HCT116 (cell line): ENCODE measurements around the gene PODN. TPM values are rescaled to one million over a fixed set of nuclear protein-coding genes. Genes with fewer than 3 reads are reported as not detected.

ENCODE experiments used
- ATAC-seq: fragments of 200-7000 bp; cut with Tn5 transposase; 2 replicates; pipeline ENCODE4 v1.9.1; 2020; ENCODE audit warnings: mild to moderate bottlenecking, moderate library complexity
- BruUV-seq: library from RNA; stranded (reverse); fragments of 400-500 nt; replicated peaks from 2 replicates; lab custom pipeline; 2021; lab: Mats Ljungman, UMichigan
- CTCF ChIA-PET: fragments of 300-600 bp; sonication (Branson Sonifier 250); formaldehyde crosslinking; loops from one replicate; lab custom pipeline; 2021; ENCODE audit warnings: antibody characterized with exemption; lab: Charles Lee
- POLR2A ChIA-PET: fragments of 300-600, 350-600 bp; sonication (Branson Sonifier 250); formaldehyde crosslinking; loops from one replicate; lab custom pipeline; 2021; ENCODE audit warnings: antibody characterized with exemption; lab: Charles Lee
- RAD21 ChIA-PET, 2 experiments: fragments of 300-600 bp; sonication (Branson Sonifier 250); formaldehyde crosslinking; loops; one replicate each; lab custom pipeline; 2023; ENCODE audit warnings: low total read pairs in 2 of 2; ENCODE audit not compliant: uncharacterized antibody in 2 of 2, unreplicated experiment in 2 of 2, low non-redundant PET in 1 of 2; lab: Charles Lee
- DNase-seq: peaks from one replicate; pipeline ENCODE4 v3.0.0-alpha.2; 2010; ENCODE audit warnings: low read depth, low spot score
- H2AFZ ChIP-seq: fragments of 200-600 bp; shearing (Covaris generic), sonication (generic); 2 replicates; pipeline ENCODE4 v1.6.1; 2017; ENCODE audit warnings: low read depth, mixed run types, mixed read lengths, antibody characterized with exemption, low read length; ENCODE audit not compliant: poor library complexity, severe bottlenecking
- H3K27ac ChIP-seq: 2 replicates; pipeline ENCODE4 v1.5.1; 2012; ENCODE audit warnings: low read depth, low read length
- H3K27me3 ChIP-seq: fragments of 200-600 bp; sonication (generic); 2 replicates; pipeline ENCODE4 v1.6.1; 2016; ENCODE audit warnings: mixed run types, low read length, mixed read lengths; ENCODE audit not compliant: insufficient read depth
- H3K36me3 ChIP-seq, 2 experiments: fragments of 200-500 bp in 1 of 2; fragments of 200-600 bp in 1 of 2; sonication (Bioruptor generic) in 1 of 2; sonication (generic) in 1 of 2; 2 replicates each; pipeline versions ENCODE4 v1.5.1 to v1.6.1; 2014 to 2016; ENCODE audit warnings: low read length in 2 of 2, inconsistent platforms in 1 of 2, mixed read lengths in 1 of 2, mixed run types in 1 of 2; ENCODE audit not compliant: insufficient read depth in 2 of 2, control insufficient read depth in 1 of 2
- H3K4me1 ChIP-seq, 2 experiments: fragments of 200-600 bp in 1 of 2; sonication (generic) in 1 of 2; 2 replicates each; pipeline versions ENCODE4 v1.5.1 to v1.6.1; 2012 to 2017; ENCODE audit warnings: low read length in 2 of 2, inconsistent platforms in 1 of 2, mild to moderate bottlenecking in 1 of 2, mixed read lengths in 1 of 2, mixed run types in 1 of 2, moderate library complexity in 1 of 2; ENCODE audit not compliant: insufficient read depth in 2 of 2, control insufficient read depth in 1 of 2
- H3K4me2 ChIP-seq: fragments of 200-600 bp; sonication (generic); 2 replicates; pipeline ENCODE4 v1.6.1; 2017; ENCODE audit warnings: mixed run types, low read length, mixed read lengths
- H3K4me3 ChIP-seq, 2 experiments: fragments of 200-600 bp in 1 of 2; sonication (generic) in 1 of 2; replicated peaks in 1 of 2; 2 replicates each; pipeline ENCODE4 v1.5.1; 2011 to 2016; ENCODE audit warnings: low read length in 2 of 2, control low read depth in 1 of 2, low read depth in 1 of 2, mild to moderate bottlenecking in 1 of 2, mixed read lengths in 1 of 2, mixed run types in 1 of 2
- H3K79me2 ChIP-seq: fragments of 200-600 bp; sonication (generic); 2 replicates; pipeline ENCODE4 v1.6.1; 2017; ENCODE audit warnings: mild to moderate bottlenecking, mixed run types, low read length, moderate library complexity, mixed read lengths; ENCODE audit not compliant: insufficient read depth
- H3K9ac ChIP-seq: fragments of 200-600 bp; sonication (generic); 2 replicates; pipeline ENCODE4 v1.6.1; 2016; ENCODE audit warnings: low read length, mixed read lengths
- H3K9me2 ChIP-seq: fragments of 200-600 bp; sonication (generic), shearing (Covaris generic); 2 replicates; pipeline ENCODE4 v1.6.1; 2017; ENCODE audit warnings: mixed run types, mild to moderate bottlenecking, moderate library complexity; ENCODE audit not compliant: insufficient read depth
- H3K9me3 ChIP-seq, 2 experiments: fragments of 200-500 bp in 1 of 2; fragments of 200-600 bp in 1 of 2; sonication (Bioruptor generic) in 1 of 2; sonication (generic) in 1 of 2; 2 replicates each; pipeline ENCODE4 v1.6.1; 2014 to 2017; ENCODE audit warnings: low read length in 2 of 2, mixed read lengths in 2 of 2, inconsistent platforms in 1 of 2, low read depth in 1 of 2, mild to moderate bottlenecking in 1 of 2, mixed run types in 1 of 2, moderate library complexity in 1 of 2; ENCODE audit not compliant: control insufficient read depth in 1 of 2, insufficient read depth in 1 of 2
- H4K20me1 ChIP-seq: fragments of 200-600 bp; sonication (generic), shearing (Covaris generic); 2 replicates; pipeline ENCODE4 v1.6.1; 2017; ENCODE audit warnings: mixed run types, mild to moderate bottlenecking, moderate library complexity; ENCODE audit not compliant: insufficient read depth
- CEBPB ChIP-seq: IDR thresholded peaks from 2 replicates; pipeline ENCODE4 v1.6.1; 2012; ENCODE audit warnings: low read depth
- POLR2AphosphoS5 ChIP-seq: IDR thresholded peaks from 2 replicates; pipeline ENCODE4 v1.6.1; 2011; ENCODE audit warnings: mild to moderate bottlenecking, low read depth, low read length, moderate library complexity
- SIN3A ChIP-seq: IDR thresholded peaks from 2 replicates; pipeline ENCODE4 v1.6.1; 2012; ENCODE audit warnings: low read depth
- TCF7L2 ChIP-seq: IDR thresholded peaks from 2 replicates; pipeline ENCODE4 v1.7.0; 2011; ENCODE audit warnings: borderline replicate concordance, inconsistent platforms; ENCODE audit not compliant: insufficient read depth, insufficient read length; ENCODE audit errors: extremely low read depth
- intact Hi-C: fragments of 100-400 bp; cut with micrococcal nuclease; formaldehyde crosslinking; loops from 2 replicates; pipeline ENCODE4 v1.10.0; 2022
- total RNA-seq: library from RNA; stranded (reverse); gene quantifications from one replicate; pipeline ENCODE4 v1.2.1, GENCODE V29; 2021; ENCODE audit not compliant: unreplicated experiment
- TF ChIP-seq, protein P1 (sequence below): IDR thresholded peaks from 2 replicates; pipeline ENCODE4 v1.6.1; 2011; ENCODE audit warnings: mild to moderate bottlenecking, low read length, moderate library complexity; ENCODE audit not compliant: insufficient replicate concordance; ENCODE audit errors: extremely low read depth
- TF ChIP-seq, protein P2 (sequence below): IDR thresholded peaks from 2 replicates; pipeline ENCODE4 v1.6.1; 2012; ENCODE audit warnings: low read depth
- TF ChIP-seq, protein P3 (sequence below), 3 experiments: fragments of 200-600 bp in 1 of 3; sonication (generic) in 1 of 3; IDR thresholded peaks in 2 of 3; conservative IDR thresholded peaks in 1 of 3; 2 replicates each; pipeline ENCODE4 v1.5.1; 2012 to 2017; ENCODE audit warnings: low read depth in 2 of 3, low read length in 2 of 3, antibody characterized with exemption in 1 of 3, borderline replicate concordance in 1 of 3, control low read depth in 1 of 3, mild to moderate bottlenecking in 1 of 3, mixed read lengths in 1 of 3, mixed run types in 1 of 3, moderate library complexity in 1 of 3; ENCODE audit not compliant: insufficient read depth in 1 of 3

Gene PODN
- total RNA-seq, 1 experiment from 2014 or later = 0.22 TPM

DNA sequence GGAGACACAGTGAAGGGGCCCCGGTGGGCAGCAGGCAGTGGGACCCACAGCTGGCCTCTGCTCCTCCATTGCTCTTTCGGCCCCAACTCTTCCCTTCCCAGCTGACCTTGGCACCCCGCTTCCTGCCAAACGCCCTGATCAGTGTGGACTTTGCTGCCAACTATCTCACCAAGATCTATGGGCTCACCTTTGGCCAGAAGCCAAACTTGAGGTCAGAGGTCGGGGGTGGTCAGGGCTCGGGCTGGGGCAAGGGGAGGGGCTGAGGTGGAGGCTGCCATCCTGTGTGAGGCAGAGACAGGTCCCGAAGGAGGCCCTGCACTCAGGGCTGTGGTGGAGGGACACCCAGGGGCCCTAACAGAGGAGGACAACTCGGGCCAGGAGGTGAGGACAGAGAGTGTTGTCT lies 13.7 kb downstream of the PODN start:
- Histone ChIP-seq H3K79me2 (no peaks in the 10 kb centered on the region), H3K4me2 (no peak overlapping the region), H3K4me1 (no peaks in the 10 kb centered on the region), H3K9ac (no peak overlapping the region), H2AFZ (no peak overlapping the region), H3K9me2 (no peaks in the 10 kb centered on the region), H3K27me3 (no peaks in the 10 kb centered on the region), H4K20me1 (no peaks in the 10 kb centered on the region), H3K9me3 (no peaks in the 10 kb centered on the region), H3K27ac (no peak overlapping the region), H3K4me3 (no peak overlapping the region), H3K36me3 (no peaks in the 10 kb centered on the region)
- no TSS peak for BruUV-seq
- POLR2A ChIA-PET = no interaction called here
- RAD21 ChIA-PET = no interaction called here
- CTCF ChIA-PET = no interaction called here
- ATAC-seq = no peak
- no peak for DNase-seq
- intact Hi-C loops = no loop called here
- TF ChIP-seq SIN3A = no peak

DNA sequence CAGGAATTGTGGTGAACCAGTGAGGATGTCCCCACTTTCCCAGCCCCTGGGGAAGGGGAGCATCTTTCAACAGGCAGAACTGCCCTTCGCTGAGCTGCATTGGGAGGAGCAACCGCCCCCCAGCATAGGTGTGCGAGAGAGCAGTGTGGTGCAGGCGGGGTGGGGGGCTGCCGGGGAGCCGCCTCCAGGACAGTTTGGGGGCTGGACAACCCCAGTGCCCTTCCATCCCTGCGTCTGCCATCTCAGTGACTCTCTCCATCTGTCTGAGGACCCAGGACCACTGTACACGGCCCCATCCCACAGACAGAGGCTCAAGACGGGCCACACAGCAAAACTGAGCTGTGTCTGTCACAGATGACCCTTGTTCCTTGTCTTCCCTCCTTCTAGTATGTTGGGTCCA lies 14.2 kb downstream of the PODN start:
- H3K4me2 ChIP-seq = no peak overlapping the region
- no peaks in the 10 kb centered on the region for H3K27me3 ChIP-seq
- ChIA-PET RAD21 (no interaction called here), CTCF (no interaction called here)
- H3K4me1 ChIP-seq = no peaks in the 10 kb centered on the region
- no peak for DNase-seq
- ATAC-seq = no peak
- no peaks in the 10 kb centered on the region for H3K9me3 ChIP-seq
- H2AFZ ChIP-seq = no peak overlapping the region
- no peak overlapping the region for H3K4me3 ChIP-seq
- no peaks in the 10 kb centered on the region for H4K20me1 ChIP-seq
- TF ChIP-seq, protein P1, sequence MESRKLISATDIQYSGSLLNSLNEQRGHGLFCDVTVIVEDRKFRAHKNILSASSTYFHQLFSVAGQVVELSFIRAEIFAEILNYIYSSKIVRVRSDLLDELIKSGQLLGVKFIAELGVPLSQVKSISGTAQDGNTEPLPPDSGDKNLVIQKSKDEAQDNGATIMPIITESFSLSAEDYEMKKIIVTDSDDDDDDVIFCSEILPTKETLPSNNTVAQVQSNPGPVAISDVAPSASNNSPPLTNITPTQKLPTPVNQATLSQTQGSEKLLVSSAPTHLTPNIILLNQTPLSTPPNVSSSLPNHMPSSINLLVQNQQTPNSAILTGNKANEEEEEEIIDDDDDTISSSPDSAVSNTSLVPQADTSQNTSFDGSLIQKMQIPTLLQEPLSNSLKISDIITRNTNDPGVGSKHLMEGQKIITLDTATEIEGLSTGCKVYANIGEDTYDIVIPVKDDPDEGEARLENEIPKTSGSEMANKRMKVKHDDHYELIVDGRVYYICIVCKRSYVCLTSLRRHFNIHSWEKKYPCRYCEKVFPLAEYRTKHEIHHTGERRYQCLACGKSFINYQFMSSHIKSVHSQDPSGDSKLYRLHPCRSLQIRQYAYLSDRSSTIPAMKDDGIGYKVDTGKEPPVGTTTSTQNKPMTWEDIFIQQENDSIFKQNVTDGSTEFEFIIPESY = no peak
- TF ChIP-seq, protein P2, sequence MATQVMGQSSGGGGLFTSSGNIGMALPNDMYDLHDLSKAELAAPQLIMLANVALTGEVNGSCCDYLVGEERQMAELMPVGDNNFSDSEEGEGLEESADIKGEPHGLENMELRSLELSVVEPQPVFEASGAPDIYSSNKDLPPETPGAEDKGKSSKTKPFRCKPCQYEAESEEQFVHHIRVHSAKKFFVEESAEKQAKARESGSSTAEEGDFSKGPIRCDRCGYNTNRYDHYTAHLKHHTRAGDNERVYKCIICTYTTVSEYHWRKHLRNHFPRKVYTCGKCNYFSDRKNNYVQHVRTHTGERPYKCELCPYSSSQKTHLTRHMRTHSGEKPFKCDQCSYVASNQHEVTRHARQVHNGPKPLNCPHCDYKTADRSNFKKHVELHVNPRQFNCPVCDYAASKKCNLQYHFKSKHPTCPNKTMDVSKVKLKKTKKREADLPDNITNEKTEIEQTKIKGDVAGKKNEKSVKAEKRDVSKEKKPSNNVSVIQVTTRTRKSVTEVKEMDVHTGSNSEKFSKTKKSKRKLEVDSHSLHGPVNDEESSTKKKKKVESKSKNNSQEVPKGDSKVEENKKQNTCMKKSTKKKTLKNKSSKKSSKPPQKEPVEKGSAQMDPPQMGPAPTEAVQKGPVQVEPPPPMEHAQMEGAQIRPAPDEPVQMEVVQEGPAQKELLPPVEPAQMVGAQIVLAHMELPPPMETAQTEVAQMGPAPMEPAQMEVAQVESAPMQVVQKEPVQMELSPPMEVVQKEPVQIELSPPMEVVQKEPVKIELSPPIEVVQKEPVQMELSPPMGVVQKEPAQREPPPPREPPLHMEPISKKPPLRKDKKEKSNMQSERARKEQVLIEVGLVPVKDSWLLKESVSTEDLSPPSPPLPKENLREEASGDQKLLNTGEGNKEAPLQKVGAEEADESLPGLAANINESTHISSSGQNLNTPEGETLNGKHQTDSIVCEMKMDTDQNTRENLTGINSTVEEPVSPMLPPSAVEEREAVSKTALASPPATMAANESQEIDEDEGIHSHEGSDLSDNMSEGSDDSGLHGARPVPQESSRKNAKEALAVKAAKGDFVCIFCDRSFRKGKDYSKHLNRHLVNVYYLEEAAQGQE = no peak
- no peak for TF ChIP-seq CEBPB
- no peak for TF ChIP-seq TCF7L2
- TF ChIP-seq, protein P3, sequence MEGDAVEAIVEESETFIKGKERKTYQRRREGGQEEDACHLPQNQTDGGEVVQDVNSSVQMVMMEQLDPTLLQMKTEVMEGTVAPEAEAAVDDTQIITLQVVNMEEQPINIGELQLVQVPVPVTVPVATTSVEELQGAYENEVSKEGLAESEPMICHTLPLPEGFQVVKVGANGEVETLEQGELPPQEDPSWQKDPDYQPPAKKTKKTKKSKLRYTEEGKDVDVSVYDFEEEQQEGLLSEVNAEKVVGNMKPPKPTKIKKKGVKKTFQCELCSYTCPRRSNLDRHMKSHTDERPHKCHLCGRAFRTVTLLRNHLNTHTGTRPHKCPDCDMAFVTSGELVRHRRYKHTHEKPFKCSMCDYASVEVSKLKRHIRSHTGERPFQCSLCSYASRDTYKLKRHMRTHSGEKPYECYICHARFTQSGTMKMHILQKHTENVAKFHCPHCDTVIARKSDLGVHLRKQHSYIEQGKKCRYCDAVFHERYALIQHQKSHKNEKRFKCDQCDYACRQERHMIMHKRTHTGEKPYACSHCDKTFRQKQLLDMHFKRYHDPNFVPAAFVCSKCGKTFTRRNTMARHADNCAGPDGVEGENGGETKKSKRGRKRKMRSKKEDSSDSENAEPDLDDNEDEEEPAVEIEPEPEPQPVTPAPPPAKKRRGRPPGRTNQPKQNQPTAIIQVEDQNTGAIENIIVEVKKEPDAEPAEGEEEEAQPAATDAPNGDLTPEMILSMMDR (IDR thresholded peaks at IDR 0.05 in 2 of 3, conservative IDR thresholded peaks at IDR 0.05 in 1 of 3; ENCODE audit: borderline replicate concordance in 1 of 3, insufficient read depth in 1 of 3, low read depth in 2 of 3, low read length in 2 of 3) = no peak
- TF ChIP-seq POLR2AphosphoS5 = no peak
- TF ChIP-seq, all 23 proteins: peak for 0
- Histone ChIP-seq H3K9ac (no peak overlapping the region), H3K27ac (no peak overlapping the region), H3K36me3 (no peaks in the 10 kb centered on the region), H3K79me2 (no peaks in the 10 kb centered on the region), H3K9me2 (no peaks in the 10 kb centered on the region)
- no TSS peak for BruUV-seq
- POLR2A ChIA-PET = no interaction called here
- intact Hi-C loops = no loop called here
